HG03439 (cell line): ENCODE results near the gene PDP2.
A peak's percentile ranks its signal among the peaks of the same experiment; 100 is the strongest.

Source experiments
- ATAC-seq: cut with Tn5 transposase; IDR thresholded peaks from one replicate; pipeline ENCODE4 v1.9.1; 2021; ENCODE audit warnings: mild to moderate bottlenecking, moderate library complexity; ENCODE audit not compliant: unreplicated experiment

The PDP2 gene

DNA sequence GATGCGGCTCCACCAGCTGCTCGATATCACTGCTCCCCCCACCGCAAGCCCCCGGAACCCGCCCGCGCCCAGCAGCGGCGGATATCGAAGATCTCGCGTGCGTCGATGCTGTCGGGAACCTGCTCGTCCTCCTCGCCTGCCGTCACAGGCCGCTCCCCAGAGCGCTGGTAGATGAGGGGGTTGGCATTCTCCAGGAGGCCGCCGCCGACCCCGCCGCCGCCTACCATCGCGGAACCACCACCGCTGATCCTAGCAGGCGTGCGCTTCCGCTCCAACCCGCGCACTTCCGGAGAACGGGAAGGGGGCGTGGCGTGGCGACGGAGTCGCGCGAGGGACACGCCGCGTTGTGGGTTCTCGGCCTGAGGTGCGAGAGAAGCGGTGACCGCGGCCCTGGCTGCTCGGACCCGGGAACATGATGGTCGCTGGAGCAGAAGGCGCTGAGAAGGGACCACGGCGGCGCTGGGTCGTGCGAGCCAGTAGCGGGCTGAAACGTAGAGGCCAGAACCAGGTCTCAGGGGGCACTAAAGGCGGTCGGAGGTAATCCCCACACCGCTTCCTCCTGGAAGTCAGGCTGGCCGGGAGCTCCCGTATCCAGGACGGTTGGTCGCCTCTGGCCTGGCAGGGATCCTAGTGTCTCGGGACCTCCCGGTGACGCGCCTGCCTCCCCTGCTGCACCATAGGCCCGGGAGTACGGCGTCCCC is 54.0 kb downstream of the PDP2 start, which contains the start of gene CIAO2B:
Gene CIAO2B (minus strand): TSS at position 265 of the 701 bp plus-strand sequence. CDS start 38 bp downstream, at position 227.
- ATAC-seq: peak; percentile 62

DNA sequence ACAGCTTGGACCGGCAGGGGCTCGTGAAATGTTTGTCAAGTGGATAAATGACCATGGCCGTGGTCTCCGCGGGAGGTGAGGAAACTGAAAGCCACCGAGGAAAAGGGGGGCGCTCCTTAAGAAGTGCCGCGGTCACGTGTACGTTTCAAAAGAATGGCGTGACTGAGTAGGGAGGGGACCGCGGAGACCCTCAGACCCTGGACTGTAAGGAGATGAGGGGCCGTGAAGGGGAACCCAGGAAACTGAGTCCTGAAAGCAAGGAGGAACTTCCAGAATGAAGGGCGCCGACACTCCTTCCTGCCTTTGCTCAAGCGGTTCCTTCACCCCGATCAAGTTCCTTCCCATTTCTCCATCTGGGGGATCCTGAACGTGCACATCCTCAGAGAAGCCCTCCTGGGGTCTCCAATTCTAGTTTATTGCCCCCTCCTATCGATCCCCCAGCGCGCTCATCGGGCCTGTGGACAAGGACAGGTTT is 54.6 kb downstream of the PDP2 start:
- ATAC-seq: peak; percentile 2

DNA sequence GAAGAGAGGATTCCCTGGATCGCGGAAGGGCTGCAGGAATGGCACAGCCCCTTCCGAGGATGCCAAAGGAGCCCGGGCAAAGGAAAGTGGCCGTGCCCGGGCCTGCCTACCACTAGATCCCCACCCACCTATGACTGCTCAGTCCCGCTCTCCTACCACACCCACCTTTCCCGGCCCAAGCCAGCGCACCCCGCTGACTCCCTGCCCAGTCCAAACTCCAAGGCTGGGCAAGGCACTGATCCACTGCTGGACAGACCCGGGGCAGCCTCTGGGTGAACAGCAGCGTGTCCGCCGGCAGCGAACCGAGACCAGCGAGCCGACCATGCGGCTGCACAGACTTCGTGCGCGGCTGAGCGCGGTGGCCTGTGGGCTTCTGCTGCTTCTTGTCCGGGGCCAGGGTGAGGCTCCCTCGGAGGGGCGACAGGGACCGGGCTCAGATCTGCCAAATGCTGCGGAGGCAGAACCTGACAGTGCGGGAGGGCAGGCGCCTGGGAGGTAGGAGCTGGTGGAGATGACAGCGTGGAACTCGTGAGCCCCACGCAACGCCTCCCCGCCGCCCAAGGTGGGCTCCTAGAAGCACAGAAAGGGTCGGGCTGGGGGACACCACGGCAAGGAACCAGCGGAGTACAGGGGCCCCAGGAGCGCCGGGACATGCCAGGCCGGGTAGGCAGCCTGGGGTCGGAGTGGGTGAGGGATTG is 55.1 kb downstream of the PDP2 start, which contains the start of gene CES2:
Gene CES2 (plus strand): TSS at position 203 of the 698 bp plus-strand sequence. CDS start 120 bp downstream, at position 323.
- no peak for ATAC-seq

DNA sequence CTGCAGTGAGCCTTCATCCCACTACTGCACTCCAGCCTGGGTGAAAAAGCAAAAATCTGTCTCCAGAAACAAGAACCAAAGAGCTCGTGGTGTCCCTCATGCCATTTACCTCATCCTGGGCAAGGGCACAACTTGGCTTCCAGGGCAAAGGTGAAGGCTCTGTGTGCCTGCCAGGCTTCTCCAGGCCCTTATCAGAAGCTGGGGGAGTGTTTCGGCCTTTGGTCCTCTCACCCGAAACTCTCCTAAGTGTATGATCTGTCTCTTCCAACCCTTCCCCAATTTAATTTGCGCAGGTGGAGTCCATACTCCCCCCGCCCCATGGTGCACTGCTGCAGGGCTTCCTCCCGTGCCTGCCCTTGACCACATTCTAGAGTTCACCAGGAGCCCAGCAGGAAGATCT is 56.1 kb downstream of the PDP2 start:
- ATAC-seq: no peak

DNA sequence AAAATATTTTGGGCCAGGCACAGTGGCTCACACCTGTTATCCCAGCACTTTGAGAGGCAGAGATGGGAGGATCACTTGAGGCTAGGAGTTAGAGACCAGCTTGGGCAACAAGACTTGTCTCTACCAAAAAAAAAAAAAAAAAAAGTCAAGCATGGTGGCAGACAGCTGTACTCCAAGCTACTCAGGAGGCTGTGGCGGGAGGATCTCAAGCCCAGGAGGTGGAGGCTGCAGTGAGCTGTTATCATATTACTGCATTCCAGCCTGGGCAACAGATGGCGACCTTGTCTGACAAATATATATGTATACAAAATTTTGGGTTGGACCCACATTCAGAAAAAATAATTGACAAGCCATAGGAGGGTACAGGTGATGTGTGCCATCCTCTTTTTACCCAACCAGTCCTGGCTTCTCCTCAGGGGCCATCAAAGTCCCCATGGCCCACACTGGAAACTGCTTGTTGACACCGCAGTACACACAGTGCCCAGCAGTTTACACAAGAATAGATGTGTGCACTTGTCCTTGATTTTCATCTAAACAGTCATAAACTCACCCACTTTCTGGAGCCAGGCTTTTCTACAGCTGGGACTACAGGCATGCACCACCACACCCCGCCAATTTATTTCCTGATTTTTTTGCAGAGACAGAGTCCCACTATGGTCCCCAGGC is 56.7 kb downstream of the PDP2 start:
- no peak for ATAC-seq

DNA sequence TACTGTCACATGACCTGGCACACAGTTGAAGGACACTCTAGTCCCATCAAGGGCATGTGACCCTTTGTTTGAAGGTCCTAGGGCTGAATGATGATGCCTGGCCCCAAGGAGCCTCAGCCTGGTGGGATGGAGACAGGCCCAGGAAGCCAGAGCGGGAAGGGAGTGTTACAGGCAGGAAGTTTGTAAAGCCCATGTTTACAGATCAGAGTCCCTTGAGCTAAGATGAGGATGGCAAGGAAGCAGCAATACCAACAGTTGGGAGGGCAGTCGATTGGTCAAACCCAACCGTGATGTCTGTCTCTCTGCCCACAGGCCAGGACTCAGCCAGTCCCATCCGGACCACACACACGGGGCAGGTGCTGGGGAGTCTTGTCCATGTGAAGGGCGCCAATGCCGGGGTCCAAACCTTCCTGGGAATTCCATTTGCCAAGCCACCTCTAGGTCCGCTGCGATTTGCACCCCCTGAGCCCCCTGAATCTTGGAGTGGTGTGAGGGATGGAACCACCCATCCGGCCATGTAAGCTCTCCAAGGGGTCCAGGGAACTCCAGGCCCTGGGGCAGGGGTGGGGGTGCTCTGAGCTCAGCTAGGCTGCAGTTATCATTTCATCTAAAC is 57.5 kb downstream of the PDP2 start:
- no peak for ATAC-seq

DNA sequence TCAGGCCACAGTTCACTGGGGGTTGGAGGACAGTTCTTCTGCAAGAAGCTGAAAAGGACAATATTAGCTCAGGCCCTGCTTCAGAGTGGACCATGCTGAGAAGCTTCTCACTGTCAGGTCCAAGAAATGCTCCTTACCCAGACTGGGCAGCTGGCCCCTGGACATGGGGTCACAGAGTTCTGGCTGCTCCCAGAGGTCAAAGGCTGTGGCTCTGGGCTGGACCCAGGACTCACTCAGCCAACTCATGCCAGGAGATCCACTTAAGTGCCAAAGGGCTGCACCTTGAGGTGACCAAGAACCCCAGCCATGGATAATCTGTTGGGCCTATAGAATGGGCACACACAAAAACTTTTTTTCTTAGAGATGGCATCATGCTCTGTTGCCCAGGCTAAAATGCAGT is 59.1 kb downstream of the PDP2 start:
- ATAC-seq: no peak

DNA sequence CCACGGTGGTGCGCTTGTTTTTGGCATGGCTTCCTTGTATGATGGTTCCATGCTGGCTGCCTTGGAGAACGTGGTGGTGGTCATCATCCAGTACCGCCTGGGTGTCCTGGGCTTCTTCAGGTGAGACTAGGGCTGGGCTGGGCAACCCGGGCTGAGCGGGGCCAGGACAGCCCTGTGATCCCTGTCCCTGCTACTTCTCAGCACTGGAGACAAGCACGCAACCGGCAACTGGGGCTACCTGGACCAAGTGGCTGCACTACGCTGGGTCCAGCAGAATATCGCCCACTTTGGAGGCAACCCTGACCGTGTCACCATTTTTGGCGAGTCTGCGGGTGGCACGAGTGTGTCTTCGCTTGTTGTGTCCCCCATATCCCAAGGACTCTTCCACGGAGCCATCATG is 59.9 kb downstream of the PDP2 start:
- no peak for ATAC-seq
